ENCODE measurements around the gene C12orf56. TPM values are rescaled to one million over a fixed set of nuclear protein-coding genes. Genes with fewer than 3 reads are reported as not detected.
A peak's percentile ranks its signal among the peaks of the same experiment; 100 is the strongest.

C12orf56 gene, protein sequence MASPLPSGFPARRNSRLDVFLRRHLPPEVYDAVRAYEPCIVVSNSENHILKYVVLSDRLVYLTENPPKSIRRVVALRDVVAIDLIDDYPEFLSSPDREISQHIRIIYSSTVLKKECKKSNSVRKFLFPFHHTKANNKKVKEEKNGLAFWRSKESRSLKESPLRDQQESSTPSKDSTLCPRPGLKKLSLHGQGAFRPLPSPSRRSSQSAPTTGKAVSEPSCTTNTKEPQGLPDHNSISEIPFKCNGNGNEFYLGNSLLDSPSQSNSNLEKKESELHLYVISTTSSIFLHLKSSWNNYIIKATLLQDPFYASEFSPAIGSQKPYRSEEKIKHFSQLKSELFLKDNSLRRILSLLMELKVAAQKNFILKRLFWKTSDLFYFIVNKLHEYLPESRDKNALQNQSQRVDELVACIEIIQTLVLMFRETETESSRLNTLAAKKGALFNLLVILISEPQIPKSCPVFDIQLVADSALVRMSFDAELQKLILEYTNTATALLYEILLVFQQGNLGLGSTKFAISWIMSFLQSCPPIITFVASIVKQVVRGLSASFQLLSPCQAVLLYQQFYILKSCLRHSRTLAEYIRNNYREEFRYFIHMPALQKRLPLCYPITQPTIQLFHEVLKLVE
- total RNA-seq (not detected), polyA plus RNA-seq (under 1 TPM in 1 of 3 donors, not detected in 2; 0.08 TPM), total RNA-seq (0 to 0.22 (median 0.06) reads per million in 6 experiments)

DNA sequence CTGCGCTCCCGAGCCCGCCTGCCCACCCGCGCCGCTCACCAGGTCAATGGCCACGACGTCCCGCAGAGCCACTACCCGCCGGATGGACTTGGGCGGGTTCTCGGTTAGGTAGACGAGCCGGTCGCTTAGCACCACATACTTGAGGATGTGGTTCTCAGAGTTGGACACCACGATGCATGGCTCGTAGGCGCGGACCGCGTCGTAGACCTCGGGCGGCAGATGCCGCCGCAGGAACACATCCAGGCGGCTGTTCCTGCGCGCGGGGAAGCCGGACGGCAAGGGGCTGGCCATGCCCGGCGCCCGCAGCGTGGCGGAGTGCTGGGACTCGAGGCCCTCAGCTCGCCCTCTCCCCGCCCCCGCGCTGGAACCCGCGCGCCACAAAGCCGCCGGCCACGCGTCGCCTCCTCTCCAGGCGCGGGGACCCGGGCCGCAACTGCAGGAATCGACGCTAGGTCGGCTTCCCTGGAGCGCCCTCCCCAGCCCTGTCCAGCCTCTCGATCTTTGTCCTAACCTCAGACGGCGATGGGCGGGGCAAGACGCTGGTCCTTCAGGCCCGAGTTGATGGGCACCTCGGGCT is at the start of gene C12orf56:
C12orf56 (minus strand) TSS at position 484 of the 577 bp plus-strand sequence; CDS start at position 291, 193 bp downstream.
- POLR2A ChIA-PET: interaction anchor here (1.4 to 2.5 kb wide), 2 partner anchors 9 to 14 kb away, joined by 3 to 7 read pairs; partner anchors contain the start of gene XPOT
- Mint-ChIP-seq H3K36me3 (no peaks in the 10 kb centered on the region), H3K9me3 (no peaks in the 10 kb centered on the region), H3K27me3 (peaks cover 0 to 15% (median 1%) of the 10 kb centered on the region in 5 donors), H3K4me3 (peak within 1 kb of the TSS; percentile 74 to 90 (median 84)), H3K27ac (peak within 1 kb of the TSS in 6 of 10 donors; percentile 37 to 84 (median 70)), H3K4me1 (peaks cover 5 to 22% (median 18%) of the 10 kb centered on the region in 4 donors)
- peak in 4 of 10 donors; percentile 14 to 20 (median 18) for DNase-seq
- ATAC-seq: peak; percentile 64 to 70

DNA sequence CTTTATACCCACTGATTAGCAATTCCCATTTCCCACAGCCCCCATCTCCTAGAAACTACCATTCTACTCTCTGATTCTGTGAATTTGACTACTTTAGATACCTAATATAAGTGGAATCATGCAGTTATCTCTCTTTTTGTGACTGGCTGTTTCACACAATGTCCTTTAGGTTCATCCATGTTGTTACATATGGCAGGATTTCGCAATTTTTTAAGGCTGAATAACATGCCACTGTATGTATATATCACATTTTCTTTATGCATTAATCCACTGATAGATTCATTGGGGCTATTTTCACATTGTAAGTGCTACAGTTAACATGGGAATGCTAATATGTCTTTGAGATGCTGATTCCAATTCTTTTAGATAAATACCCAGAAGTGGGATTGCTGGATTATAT is 49.5 kb upstream of the C12orf56 start:
- no peaks in the 10 kb centered on the region for H3K9me3 Mint-ChIP-seq
- peaks cover 0 to 5% (median 0%) of the 10 kb centered on the region in 4 donors for H3K4me1 Mint-ChIP-seq
- DNase-seq: no peak
- no peak overlapping the region for H3K4me3 Mint-ChIP-seq
- H3K36me3 Mint-ChIP-seq: peaks cover 6 to 83% (median 13%) of the 10 kb centered on the region in 3 donors
- H3K27ac Mint-ChIP-seq: no peak overlapping the region
- no peak for ATAC-seq
- no peaks in the 10 kb centered on the region for H3K27me3 Mint-ChIP-seq
- POLR2A ChIA-PET: no interaction called here

DNA sequence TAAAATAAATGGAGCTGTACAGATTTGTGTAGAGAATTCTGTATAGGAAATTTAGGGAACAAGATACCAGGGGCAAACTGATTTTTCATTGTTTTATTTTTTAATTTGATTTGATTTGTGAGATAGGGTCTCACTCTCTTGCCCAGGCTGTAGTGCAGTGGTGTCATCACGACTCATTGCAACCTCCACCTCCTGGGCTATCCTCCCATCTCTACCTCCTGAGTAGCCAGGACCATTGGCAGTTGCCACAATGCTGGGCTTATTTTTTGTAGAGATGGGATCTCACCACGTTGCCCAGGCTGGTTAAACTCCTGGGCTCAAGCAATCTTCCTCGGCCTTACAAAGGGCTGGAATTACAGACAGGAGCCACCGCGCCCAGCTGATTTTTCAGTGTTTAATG is 43.4 kb upstream of the C12orf56 start:
- Mint-ChIP-seq H3K9me3 (no peaks in the 10 kb centered on the region), H3K36me3 (peaks cover 6 to 94% (median 43%) of the 10 kb centered on the region in 3 donors), H3K4me3 (no peak overlapping the region), H3K27me3 (no peaks in the 10 kb centered on the region), H3K4me1 (no peaks in the 10 kb centered on the region), H3K27ac (peak overlapping the region in 1 of 10 donors; percentile 31)
- POLR2A ChIA-PET: no interaction called here
- no peak for ATAC-seq
- DNase-seq: no peak

DNA sequence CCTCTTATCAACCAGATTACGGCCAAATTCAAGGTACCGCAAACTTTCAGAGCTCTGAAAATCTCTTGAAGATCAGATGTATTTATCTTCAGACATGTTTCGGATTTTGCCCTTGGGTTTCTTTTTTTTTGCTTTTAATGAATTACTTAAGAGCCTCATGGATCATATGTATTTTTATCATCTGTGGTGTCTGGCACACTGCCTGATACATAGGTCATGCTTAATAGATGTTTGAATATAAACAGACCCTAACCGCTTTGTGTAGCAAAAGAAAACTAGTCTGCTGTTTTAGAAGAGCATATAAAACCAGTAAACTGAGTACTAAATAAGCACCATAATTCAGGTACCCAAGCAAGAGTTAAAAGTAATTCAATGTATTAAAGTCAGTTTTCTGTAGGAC is 41.2 kb upstream of the C12orf56 start:
- H3K27ac Mint-ChIP-seq: no peak overlapping the region
- ATAC-seq (no peak), DNase-seq (no peak)
- H3K36me3 Mint-ChIP-seq: peaks cover 8 to 94% (median 52%) of the 10 kb centered on the region in 3 donors
- H3K9me3 Mint-ChIP-seq: no peaks in the 10 kb centered on the region
- H3K27me3 Mint-ChIP-seq: no peaks in the 10 kb centered on the region
- H3K4me3 Mint-ChIP-seq: no peak overlapping the region
- POLR2A ChIA-PET: no interaction called here
- no peaks in the 10 kb centered on the region for H3K4me1 Mint-ChIP-seq

DNA sequence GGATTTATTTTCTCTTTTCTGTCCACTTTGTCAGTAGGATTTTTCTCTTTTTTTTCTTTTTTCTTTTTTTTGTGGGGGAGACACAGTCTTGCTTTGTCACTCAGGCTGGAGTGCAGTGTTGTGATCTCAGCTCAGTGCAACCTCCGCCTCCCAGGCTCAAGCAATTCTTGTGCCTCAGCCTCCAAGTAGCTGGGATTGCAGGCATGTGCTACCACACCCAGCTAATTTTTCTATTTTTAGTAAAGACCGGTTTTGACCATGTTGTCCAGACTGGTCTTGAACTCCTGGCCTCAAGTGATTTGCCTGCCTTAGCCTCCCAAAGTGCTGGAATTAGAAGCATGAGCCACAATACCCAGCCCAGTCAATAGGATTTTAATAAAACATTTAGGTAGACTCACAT is 40.3 kb upstream of the C12orf56 start:
- POLR2A ChIA-PET: no interaction called here
- peak overlapping the region in 2 of 10 donors; percentile 4 to 29 for H3K27ac Mint-ChIP-seq
- H3K27me3 Mint-ChIP-seq: no peaks in the 10 kb centered on the region
- H3K4me3 Mint-ChIP-seq: no peak overlapping the region
- DNase-seq: no peak
- H3K9me3 Mint-ChIP-seq: no peaks in the 10 kb centered on the region
- no peaks in the 10 kb centered on the region for H3K4me1 Mint-ChIP-seq
- peaks cover 8 to 94% (median 57%) of the 10 kb centered on the region in 3 donors for H3K36me3 Mint-ChIP-seq
- ATAC-seq: no peak

DNA sequence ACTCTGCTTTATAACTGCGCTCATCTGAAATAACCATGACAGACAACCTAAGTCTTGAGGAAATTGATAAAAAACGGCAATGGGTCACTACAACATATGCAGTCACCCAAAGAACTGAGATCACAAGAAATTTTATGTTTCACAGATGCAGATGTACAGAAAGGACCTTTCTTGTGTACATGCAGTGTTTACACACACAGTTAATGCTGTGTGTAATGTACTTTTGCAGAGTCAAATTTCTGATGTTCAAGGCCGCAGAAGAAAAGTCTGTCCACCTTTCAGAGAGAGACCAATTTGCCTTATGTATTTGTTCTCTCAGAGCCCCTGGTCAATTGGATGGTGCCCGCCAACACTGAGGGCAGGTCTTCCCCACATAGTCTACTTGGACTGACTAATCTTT is 38.4 kb upstream of the C12orf56 start:
- Mint-ChIP-seq H3K27ac (no peak overlapping the region), H3K36me3 (peaks cover 15 to 94% (median 59%) of the 10 kb centered on the region in 3 donors), H3K4me1 (no peaks in the 10 kb centered on the region), H3K4me3 (no peak overlapping the region), H3K9me3 (no peaks in the 10 kb centered on the region), H3K27me3 (no peaks in the 10 kb centered on the region)
- DNase-seq (no peak), ATAC-seq (no peak)
- POLR2A ChIA-PET: no interaction called here

DNA sequence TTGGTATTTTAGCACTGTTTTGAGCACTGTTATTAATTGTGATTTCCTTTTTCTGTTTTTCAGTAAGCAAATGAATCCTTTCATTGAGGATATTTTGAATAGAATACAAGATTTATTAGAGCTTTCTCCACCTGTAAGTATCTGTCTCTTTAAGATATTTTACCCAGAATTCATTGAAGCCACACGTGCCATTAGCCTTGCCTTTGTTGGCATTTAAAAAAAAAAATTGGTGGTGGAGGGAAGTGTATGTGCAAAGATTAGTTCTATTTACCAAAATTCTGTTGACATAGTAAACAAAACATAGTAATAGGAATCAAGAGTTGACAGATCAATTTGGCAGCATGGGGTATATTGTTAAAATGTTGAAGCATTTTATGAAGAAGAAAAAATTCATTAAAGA is 37.4 kb upstream of the C12orf56 start:
- Mint-ChIP-seq H3K36me3 (peaks cover 15 to 95% (median 58%) of the 10 kb centered on the region in 3 donors), H3K27ac (peak overlapping the region in 1 of 10 donors; percentile 15), H3K4me3 (no peak overlapping the region), H3K27me3 (no peaks in the 10 kb centered on the region), H3K4me1 (no peaks in the 10 kb centered on the region), H3K9me3 (no peaks in the 10 kb centered on the region)
- ATAC-seq (no peak), DNase-seq (no peak)
- POLR2A ChIA-PET: no interaction called here

DNA sequence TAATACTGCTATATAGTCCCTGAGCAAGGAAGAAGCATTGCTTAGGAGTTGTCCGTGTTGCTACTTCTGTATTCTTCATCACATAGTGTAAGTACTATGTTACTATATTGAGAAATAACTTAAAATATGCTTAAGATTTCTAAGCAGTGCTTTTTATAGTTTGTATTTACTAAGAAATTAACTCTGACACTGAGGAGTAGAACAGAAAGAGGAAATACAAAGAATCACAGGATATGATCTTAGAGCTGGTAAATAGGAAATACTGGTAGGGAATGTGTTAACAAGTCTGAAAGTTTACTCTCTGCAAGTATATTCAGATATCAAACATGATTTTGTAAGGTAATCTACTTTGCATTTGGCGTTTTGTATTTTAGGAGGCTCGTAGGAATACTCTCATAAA is 29.1 kb upstream of the C12orf56 start:
- POLR2A ChIA-PET: no interaction called here
- H3K27ac Mint-ChIP-seq: peak overlapping the region in 1 of 10 donors; percentile 24
- no peak overlapping the region for H3K4me3 Mint-ChIP-seq
- peaks cover 6 to 91% (median 48%) of the 10 kb centered on the region in 3 donors for H3K36me3 Mint-ChIP-seq
- no peaks in the 10 kb centered on the region for H3K9me3 Mint-ChIP-seq
- no peak for ATAC-seq
- H3K27me3 Mint-ChIP-seq: no peaks in the 10 kb centered on the region
- DNase-seq: no peak
- peaks cover 0 to 1% (median 0%) of the 10 kb centered on the region in 4 donors for H3K4me1 Mint-ChIP-seq

DNA sequence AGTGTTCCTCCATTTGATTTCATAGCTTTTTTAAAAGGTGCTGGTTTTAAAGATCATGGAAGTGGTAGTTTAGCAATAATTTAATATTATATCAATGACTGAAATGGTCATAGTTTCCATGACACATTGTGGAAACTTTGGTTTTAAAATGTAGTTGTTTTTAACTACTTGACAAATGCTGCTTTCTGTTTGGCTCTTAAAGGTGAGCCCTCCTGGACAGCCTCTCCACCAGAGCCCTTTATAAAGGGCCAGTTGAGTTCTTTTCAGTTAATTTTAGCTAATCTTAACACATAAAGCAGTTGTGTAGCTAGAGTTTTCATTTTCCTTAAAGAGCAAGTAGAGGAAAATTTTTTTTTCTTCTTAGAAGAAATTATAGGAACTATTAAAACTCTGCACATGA is 27.7 kb upstream of the C12orf56 start:
- Mint-ChIP-seq H3K4me3 (no peak overlapping the region), H3K4me1 (peaks cover 0 to 1% (median 0%) of the 10 kb centered on the region in 4 donors), H3K36me3 (peaks cover 4 to 92% (median 47%) of the 10 kb centered on the region in 3 donors), H3K9me3 (no peaks in the 10 kb centered on the region), H3K27me3 (no peaks in the 10 kb centered on the region), H3K27ac (no peak overlapping the region)
- no peak for DNase-seq
- ATAC-seq: no peak
- POLR2A ChIA-PET: no interaction called here

DNA sequence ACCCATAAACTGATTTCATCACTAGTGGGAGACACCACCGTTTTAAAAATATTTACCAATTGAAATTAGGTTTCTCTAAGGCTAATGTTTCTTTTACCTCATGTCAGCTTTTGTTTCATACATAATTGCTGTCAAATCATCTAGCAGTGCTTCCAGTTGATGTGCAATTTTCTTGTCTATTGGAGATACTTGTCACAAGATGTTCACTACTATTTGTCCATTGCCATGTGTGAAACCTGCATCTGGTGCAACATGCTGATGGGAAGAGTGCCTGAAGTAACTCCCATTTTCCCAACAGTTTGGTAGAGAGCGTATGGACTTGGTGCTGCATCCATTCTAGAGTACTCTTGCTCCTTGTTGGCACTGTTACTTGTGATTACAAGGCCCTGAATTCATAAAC is 23.3 kb upstream of the C12orf56 start:
- H3K27ac Mint-ChIP-seq: no peak overlapping the region
- no peak for DNase-seq
- H3K9me3 Mint-ChIP-seq: no peaks in the 10 kb centered on the region
- H3K4me1 Mint-ChIP-seq: peaks cover 0 to 2% (median under 1%) of the 10 kb centered on the region in 4 donors
- POLR2A ChIA-PET: no interaction called here
- H3K27me3 Mint-ChIP-seq: no peaks in the 10 kb centered on the region
- no peak for ATAC-seq
- H3K36me3 Mint-ChIP-seq: peaks cover 3 to 85% (median 36%) of the 10 kb centered on the region in 3 donors
- H3K4me3 Mint-ChIP-seq: no peak overlapping the region

DNA sequence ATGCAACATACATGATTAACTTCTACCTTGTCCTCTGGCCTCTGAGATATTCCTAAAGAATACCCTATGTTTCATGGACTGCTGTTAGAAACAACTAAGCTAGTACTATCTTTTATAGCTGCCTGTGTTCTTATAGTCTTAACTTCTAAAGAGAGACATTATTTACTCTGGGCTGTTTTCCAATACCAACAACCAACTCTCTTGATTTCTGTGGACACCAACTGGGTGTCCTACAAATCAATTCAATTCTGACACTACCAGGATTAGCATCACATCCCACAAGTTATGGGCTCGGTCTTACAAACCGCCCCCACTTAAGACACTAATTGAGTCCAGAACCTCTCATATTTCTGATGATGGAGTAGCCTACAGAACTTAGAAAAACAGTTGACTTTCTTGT is 21.9 kb upstream of the C12orf56 start:
- H3K36me3 Mint-ChIP-seq: peaks cover 0 to 72% (median 31%) of the 10 kb centered on the region in 3 donors

DNA sequence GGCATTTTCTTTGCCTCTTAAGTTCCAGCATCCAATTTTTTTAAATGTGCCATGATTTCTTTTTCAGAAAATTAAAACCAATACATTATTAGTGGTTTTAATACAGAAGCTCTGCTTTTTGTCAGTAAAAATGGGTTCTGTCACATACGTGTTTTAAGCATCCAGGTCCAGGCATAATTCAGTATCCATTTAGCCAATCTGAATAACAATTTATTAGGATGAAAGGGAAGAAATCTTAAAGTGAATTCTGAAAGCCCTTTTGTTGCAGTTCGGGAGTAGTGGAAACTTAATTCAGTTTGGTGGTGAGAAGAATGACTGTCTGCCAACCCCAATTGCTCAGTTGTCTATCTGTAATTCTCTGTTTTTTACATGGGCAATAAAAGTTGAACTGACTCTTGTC is 20.9 kb upstream of the C12orf56 start:
- peaks cover 2 to 13% (median 9%) of the 10 kb centered on the region in 4 donors for H3K4me1 Mint-ChIP-seq
- no peak overlapping the region for H3K4me3 Mint-ChIP-seq
- DNase-seq: no peak
- no peak for ATAC-seq
- no peaks in the 10 kb centered on the region for H3K27me3 Mint-ChIP-seq
- peaks cover 0 to 62% (median 25%) of the 10 kb centered on the region in 3 donors for H3K36me3 Mint-ChIP-seq
- POLR2A ChIA-PET: no interaction called here
- no peaks in the 10 kb centered on the region for H3K9me3 Mint-ChIP-seq
- H3K27ac Mint-ChIP-seq: no peak overlapping the region

More for the DNA sequence above, 21.9 kb upstream of the C12orf56 start:
- Mint-ChIP-seq H3K27ac (peak overlapping the region in 1 of 10 donors; percentile 49), H3K4me3 (no peak overlapping the region), H3K9me3 (no peaks in the 10 kb centered on the region), H3K27me3 (no peaks in the 10 kb centered on the region), H3K4me1 (peaks cover 2 to 4% (median 3%) of the 10 kb centered on the region in 4 donors)
- no peak for ATAC-seq
- POLR2A ChIA-PET: no interaction called here
- DNase-seq: no peak
